Testis (tissue), 2 donors: ENCODE measurements around the gene ALDOC.

Experiments
- CTCF ChIP-seq, 3 experiments: fragments of 450-650 bp in 2 of 3; fragments of 200-600 bp in 1 of 3; sonication (generic) in 1 of 3; IDR thresholded peaks; one replicate each; pipeline ENCODE4 v1.5.1; 2016 to 2019; ENCODE audit warnings: antibody characterized with exemption in 3 of 3, mild to moderate bottlenecking in 2 of 3, moderate library complexity in 1 of 3
- POLR2A ChIP-seq: fragments of 450-650 bp; IDR thresholded peaks from one replicate; pipeline ENCODE4 v1.6.1; 2017; ENCODE audit warnings: antibody characterized with exemption, mild to moderate bottlenecking, moderate library complexity

- no peak for TF ChIP-seq POLR2A
- TF ChIP-seq CTCF (IDR thresholded peaks at IDR 0.05): no peak
Observed at GRCh38 chr17:28563475-28563874, 13.2 kb downstream of the ALDOC start.
